ENCODE measurements around the gene ADGRA1.

Gene ADGRA1

GRCh38 chr10:133114726-133115452 is 27.2 kb downstream of the ADGRA1 start:
- no peak for DNase-seq

GRCh38 chr10:133115453-133115842 is 27.7 kb downstream of the ADGRA1 start:
- no peak for DNase-seq

GRCh38 chr10:133115976-133116375 is 28.3 kb downstream of the ADGRA1 start:
- DNase-seq = no peak

- no peak for DNase-seq
Observed at GRCh38 chr10:133116455-133116854, 28.7 kb downstream of the ADGRA1 start.

- DNase-seq = no peak
Observed at GRCh38 chr10:133117036-133117687, 29.4 kb downstream of the ADGRA1 start.

GRCh38 chr10:133117688-133118071 is 30.0 kb downstream of the ADGRA1 start:
- no peak for DNase-seq

- no peak for DNase-seq
Observed at GRCh38 chr10:133121479-133121878, 33.8 kb downstream of the ADGRA1 start.

- DNase-seq = no peak
Observed at GRCh38 chr10:133122171-133122935, 34.6 kb downstream of the ADGRA1 start.

GRCh38 chr10:133123050-133123745 is 35.5 kb downstream of the ADGRA1 start:
- no peak for DNase-seq

- no peak for DNase-seq
Observed at GRCh38 chr10:133123746-133124356, 36.1 kb downstream of the ADGRA1 start.

- DNase-seq = no peak
Observed at GRCh38 chr10:133124357-133125211, 36.9 kb downstream of the ADGRA1 start.

GRCh38 chr10:133125901-133126300 is 38.2 kb downstream of the ADGRA1 start:
- DNase-seq = no peak

GRCh38 chr10:133126431-133127290 is 38.9 kb downstream of the ADGRA1 start:
- DNase-seq = no peak

GRCh38 chr10:133127291-133128125 is 39.8 kb downstream of the ADGRA1 start:
- DNase-seq = no peak

- no peak for DNase-seq
Observed at GRCh38 chr10:133128126-133129070, 40.7 kb downstream of the ADGRA1 start.

GRCh38 chr10:133129071-133129858 is 41.5 kb downstream of the ADGRA1 start:
- no peak for DNase-seq

GRCh38 chr10:133129859-133130495 is 42.3 kb downstream of the ADGRA1 start:
- DNase-seq = no peak
